ENCODE data around the gene CACNA1D. TPM values are rescaled to one million over a fixed set of nuclear protein-coding genes. Genes with fewer than 3 reads are reported as not detected.

CACNA1D gene
- total and polyA plus RNA-seq, 8 donors, result 0.31 to 36.5 (median 12.5) TPM

DNA sequence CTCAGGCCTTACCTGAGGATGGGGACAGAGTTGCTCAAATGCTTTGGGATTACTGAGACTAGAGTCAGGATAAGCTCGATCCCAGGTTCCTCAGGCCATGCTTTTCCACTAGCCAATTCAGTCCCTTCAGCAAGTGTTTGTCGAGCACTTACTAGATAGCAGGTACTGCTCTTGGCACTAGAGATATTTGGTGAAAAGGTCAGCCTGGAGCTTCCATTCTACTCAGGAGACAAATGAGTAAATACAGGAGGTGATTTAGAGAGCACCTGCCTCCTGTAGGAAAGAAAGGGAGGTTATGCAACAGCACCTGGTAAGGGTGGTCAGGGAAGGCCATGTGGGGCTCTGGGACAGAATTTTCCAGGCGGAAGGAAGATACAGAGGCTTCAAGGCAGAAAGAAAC is 99.9 kb downstream of the CACNA1D start:
- Histone ChIP-seq H3K9me3 (no peaks in the 10 kb centered on the region), H3K4me3 (no peak overlapping the region), H3K4me1 (no peaks in the 10 kb centered on the region), H3K27me3 (no peaks in the 10 kb centered on the region), H3K27ac (no peak overlapping the region), H3K36me3 (no peaks in the 10 kb centered on the region)
- intact Hi-C loops (cut with DNase I; ENCODE audit: low total_unique reads), result no loop called here
- DNase-seq, result no peak
- TF ChIP-seq POLR2AphosphoS5 (IDR thresholded peaks at IDR 0.05) (no peak), EP300 (IDR thresholded peaks at IDR 0.05) (no peak), POLR2A (IDR thresholded peaks at IDR 0.05) (no peak)
- TF ChIP-seq, protein P1, sequence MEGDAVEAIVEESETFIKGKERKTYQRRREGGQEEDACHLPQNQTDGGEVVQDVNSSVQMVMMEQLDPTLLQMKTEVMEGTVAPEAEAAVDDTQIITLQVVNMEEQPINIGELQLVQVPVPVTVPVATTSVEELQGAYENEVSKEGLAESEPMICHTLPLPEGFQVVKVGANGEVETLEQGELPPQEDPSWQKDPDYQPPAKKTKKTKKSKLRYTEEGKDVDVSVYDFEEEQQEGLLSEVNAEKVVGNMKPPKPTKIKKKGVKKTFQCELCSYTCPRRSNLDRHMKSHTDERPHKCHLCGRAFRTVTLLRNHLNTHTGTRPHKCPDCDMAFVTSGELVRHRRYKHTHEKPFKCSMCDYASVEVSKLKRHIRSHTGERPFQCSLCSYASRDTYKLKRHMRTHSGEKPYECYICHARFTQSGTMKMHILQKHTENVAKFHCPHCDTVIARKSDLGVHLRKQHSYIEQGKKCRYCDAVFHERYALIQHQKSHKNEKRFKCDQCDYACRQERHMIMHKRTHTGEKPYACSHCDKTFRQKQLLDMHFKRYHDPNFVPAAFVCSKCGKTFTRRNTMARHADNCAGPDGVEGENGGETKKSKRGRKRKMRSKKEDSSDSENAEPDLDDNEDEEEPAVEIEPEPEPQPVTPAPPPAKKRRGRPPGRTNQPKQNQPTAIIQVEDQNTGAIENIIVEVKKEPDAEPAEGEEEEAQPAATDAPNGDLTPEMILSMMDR (IDR thresholded peaks at IDR 0.05), result no peak
- WGBS, 5 donors, result 79 to 87% (median 83%) methylated on average over 3 of the region's 3 CpGs

DNA sequence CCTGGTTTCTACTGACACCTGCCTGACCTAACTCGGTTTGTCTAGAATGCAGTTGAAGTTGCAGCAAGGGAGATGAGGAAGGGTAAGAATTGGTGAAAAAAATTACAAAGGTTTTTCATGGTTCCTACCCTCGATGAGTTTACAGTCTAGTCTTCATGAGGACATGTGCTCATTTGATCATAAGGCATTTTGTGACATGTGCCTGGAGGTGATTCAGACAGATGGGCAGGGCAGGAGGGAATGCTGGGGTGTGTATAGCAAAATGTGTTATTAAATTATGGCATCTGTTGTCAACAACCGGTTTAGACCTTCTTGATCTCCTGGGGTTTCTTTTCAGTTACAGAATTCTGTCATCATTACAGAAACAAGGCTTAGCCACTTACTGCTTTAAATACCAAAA is 101.2 kb downstream of the CACNA1D start:
- no peaks in the 10 kb centered on the region for H3K4me1 ChIP-seq
- WGBS, 5 donors, result 90 to 95% (median 91%) methylated on average over 3 of the region's 3 CpGs
- TF ChIP-seq POLR2AphosphoS5 (IDR thresholded peaks at IDR 0.05), result no peak
- TF ChIP-seq, protein P1 (IDR thresholded peaks at IDR 0.05), result no peak
- no peak for TF ChIP-seq EP300 (IDR thresholded peaks at IDR 0.05)
- TF ChIP-seq POLR2A (IDR thresholded peaks at IDR 0.05), result no peak
- no peaks in the 10 kb centered on the region for H3K27me3 ChIP-seq
- no peak overlapping the region for H3K27ac ChIP-seq
- intact Hi-C loops (cut with DNase I; ENCODE audit: low total_unique reads), result no loop called here
- no peaks in the 10 kb centered on the region for H3K36me3 ChIP-seq
- H3K9me3 ChIP-seq, result no peaks in the 10 kb centered on the region
- no peak overlapping the region for H3K4me3 ChIP-seq
- no peak for DNase-seq

- no peak for DNase-seq
- no peaks in the 10 kb centered on the region for H3K4me1 ChIP-seq
Observed at GRCh38 chr3:53597136-53597915, 102.9 kb downstream of the CACNA1D start.

DNA sequence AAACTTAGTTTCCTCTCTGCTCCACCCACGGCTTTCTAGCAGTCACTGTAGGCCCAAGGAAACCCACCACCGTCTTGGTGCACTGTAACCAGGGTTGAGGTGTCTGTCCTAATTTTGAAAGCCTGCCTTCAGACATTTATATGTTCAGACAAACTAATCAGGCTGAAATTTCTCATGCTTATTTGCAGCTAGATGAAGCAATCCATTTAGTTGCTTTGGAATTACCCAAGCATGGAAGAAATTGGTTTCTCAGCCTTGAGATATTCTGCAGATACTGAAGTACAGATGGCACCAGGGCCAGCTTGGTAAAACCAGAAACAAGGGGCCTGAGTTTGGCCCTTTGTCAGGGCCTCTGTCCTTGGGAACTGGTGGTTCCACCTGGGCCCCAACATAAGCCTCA is 105.4 kb downstream of the CACNA1D start:
- WGBS, 5 donors, result 48 to 91% (median 85%) methylated on average over 2 of the region's 2 CpGs
- no peak overlapping the region for H3K27ac ChIP-seq
- TF ChIP-seq, protein P1 (IDR thresholded peaks at IDR 0.05), result no peak
- TF ChIP-seq EP300 (IDR thresholded peaks at IDR 0.05) (no peak), POLR2AphosphoS5 (IDR thresholded peaks at IDR 0.05) (no peak), POLR2A (IDR thresholded peaks at IDR 0.05) (no peak)
- H3K36me3 ChIP-seq, result no peaks in the 10 kb centered on the region
- H3K4me3 ChIP-seq, result no peak overlapping the region
- H3K27me3 ChIP-seq, result no peaks in the 10 kb centered on the region
- no peaks in the 10 kb centered on the region for H3K4me1 ChIP-seq
- no peak for DNase-seq
- no peaks in the 10 kb centered on the region for H3K9me3 ChIP-seq
- intact Hi-C loops (cut with DNase I; ENCODE audit: low total_unique reads), result no loop called here

More at GRCh38 chr3:53597136-53597915, 102.9 kb downstream of the CACNA1D start:
- 65 to 89% (median 77%) methylated on average over 4 of the region's 4 CpGs for WGBS, 5 donors
- Histone ChIP-seq H3K4me3 (no peak overlapping the region), H3K27ac (no peak overlapping the region), H3K9me3 (no peaks in the 10 kb centered on the region), H3K36me3 (no peaks in the 10 kb centered on the region), H3K27me3 (no peaks in the 10 kb centered on the region)
- TF ChIP-seq, protein P1 (IDR thresholded peaks at IDR 0.05), result no peak
- TF ChIP-seq POLR2A (IDR thresholded peaks at IDR 0.05), result no peak
- no peak for TF ChIP-seq EP300 (IDR thresholded peaks at IDR 0.05)
- no peak for TF ChIP-seq POLR2AphosphoS5 (IDR thresholded peaks at IDR 0.05)
- intact Hi-C loops (cut with DNase I; ENCODE audit: low total_unique reads), result no loop called here
